ENCODE measurements around the gene PTPRD.

DNA sequence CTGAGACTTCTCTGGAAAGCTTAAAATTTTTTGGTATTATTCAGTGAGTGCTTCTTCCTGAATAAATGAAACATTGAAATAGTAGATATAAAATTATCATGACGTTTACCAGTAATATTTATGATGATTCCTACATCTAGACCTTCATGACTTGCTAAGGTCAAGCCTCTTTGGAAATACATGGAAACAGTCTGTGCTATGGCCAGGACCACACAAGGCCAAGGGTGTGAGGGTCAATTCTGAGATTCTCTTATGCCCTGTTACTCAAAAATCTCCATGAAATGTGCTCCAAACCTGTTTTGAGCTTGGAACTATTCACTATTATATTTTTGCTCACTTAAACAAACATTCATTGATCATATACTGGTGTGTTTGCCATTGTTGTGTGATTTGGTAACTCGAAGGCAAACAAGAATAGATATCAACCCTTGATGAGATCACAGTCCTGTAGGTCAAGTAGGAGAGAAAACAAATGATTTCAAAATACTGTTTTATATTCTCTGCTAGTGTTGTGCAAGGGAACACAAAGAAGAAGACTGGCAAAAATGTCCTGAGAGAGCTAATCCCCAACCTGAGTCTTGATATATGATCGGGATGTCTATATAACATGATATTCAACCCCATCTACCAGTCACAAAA lies 1558.3 kb downstream of the PTPRD start:
- TF ChIP-seq, protein P1, sequence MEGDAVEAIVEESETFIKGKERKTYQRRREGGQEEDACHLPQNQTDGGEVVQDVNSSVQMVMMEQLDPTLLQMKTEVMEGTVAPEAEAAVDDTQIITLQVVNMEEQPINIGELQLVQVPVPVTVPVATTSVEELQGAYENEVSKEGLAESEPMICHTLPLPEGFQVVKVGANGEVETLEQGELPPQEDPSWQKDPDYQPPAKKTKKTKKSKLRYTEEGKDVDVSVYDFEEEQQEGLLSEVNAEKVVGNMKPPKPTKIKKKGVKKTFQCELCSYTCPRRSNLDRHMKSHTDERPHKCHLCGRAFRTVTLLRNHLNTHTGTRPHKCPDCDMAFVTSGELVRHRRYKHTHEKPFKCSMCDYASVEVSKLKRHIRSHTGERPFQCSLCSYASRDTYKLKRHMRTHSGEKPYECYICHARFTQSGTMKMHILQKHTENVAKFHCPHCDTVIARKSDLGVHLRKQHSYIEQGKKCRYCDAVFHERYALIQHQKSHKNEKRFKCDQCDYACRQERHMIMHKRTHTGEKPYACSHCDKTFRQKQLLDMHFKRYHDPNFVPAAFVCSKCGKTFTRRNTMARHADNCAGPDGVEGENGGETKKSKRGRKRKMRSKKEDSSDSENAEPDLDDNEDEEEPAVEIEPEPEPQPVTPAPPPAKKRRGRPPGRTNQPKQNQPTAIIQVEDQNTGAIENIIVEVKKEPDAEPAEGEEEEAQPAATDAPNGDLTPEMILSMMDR (conservative IDR thresholded peaks at IDR 0.05; ENCODE audit: low read length): no peak
- no peak for TF ChIP-seq EZH2phosphoT487 (IDR thresholded peaks at IDR 0.05; ENCODE audit: borderline replicate concordance, low read depth, low read length)

All from OCI-LY7 (cell line).